Mesendoderm (in vitro differentiated cells): ENCODE data around the gene ARID1B.

Experiments
- DNase-seq: peaks from one replicate; pipeline ENCODE4 v3.0.0; 2013
- H2AK5ac ChIP-seq: 2 replicates; pipeline ENCODE4 v1.6.1; 2013; ENCODE audit warnings: low read length, inconsistent platforms
- H2BK120ac ChIP-seq: 2 replicates; pipeline ENCODE4 v1.6.1; 2013; ENCODE audit warnings: low read depth, mild to moderate bottlenecking, low read length, moderate library complexity, mixed read lengths
- H2BK15ac ChIP-seq: replicated peaks from 2 replicates; pipeline ENCODE4 v1.6.1; 2013; ENCODE audit warnings: low read depth, mild to moderate bottlenecking, moderate library complexity
- H2BK5ac ChIP-seq: 2 replicates; pipeline ENCODE4 v1.6.1; 2013; ENCODE audit warnings: low read length, inconsistent platforms
- H3K18ac ChIP-seq: 2 replicates; pipeline ENCODE4 v1.6.1; 2013; ENCODE audit warnings: mild to moderate bottlenecking, low read length, mixed read lengths
- H3K23ac ChIP-seq: one replicate; pipeline ENCODE4 v1.6.1; 2013; ENCODE audit warnings: low read length
- H3K27ac ChIP-seq: 2 replicates; pipeline ENCODE4 v1.5.1; 2013; ENCODE audit warnings: low read depth, mild to moderate bottlenecking, inconsistent platforms, low read length, moderate library complexity
- H3K27me3 ChIP-seq: 2 replicates; pipeline ENCODE4 v1.6.1; 2013; ENCODE audit warnings: low read length, control low read depth, mild to moderate bottlenecking, inconsistent platforms; ENCODE audit not compliant: insufficient read depth, poor library complexity
- H3K36me3 ChIP-seq: 2 replicates; pipeline ENCODE4 v1.6.1; 2013; ENCODE audit warnings: low read length, inconsistent platforms; ENCODE audit not compliant: control insufficient read depth, insufficient read depth
- H3K4ac ChIP-seq: one replicate; pipeline ENCODE4 v1.6.1; 2013; ENCODE audit warnings: low read depth, mild to moderate bottlenecking, low read length, moderate library complexity
- H3K4me1 ChIP-seq: 2 replicates; pipeline ENCODE4 v1.6.1; 2013; ENCODE audit warnings: low read depth, low read length, inconsistent platforms; ENCODE audit not compliant: control insufficient read depth
- H3K4me2 ChIP-seq: 2 replicates; pipeline ENCODE4 v1.6.1; 2013; ENCODE audit warnings: low read length
- H3K4me3 ChIP-seq: 2 replicates; pipeline ENCODE4 v1.5.1; 2013; ENCODE audit warnings: mild to moderate bottlenecking, low read length
- H3K56ac ChIP-seq: one replicate; pipeline ENCODE4 v1.6.1; 2013; ENCODE audit warnings: low read length
- H3K79me1 ChIP-seq: 2 replicates; pipeline ENCODE4 v1.6.1; 2013; ENCODE audit warnings: low read length, inconsistent platforms
- H3K79me2 ChIP-seq: 2 replicates; pipeline ENCODE4 v1.6.1; 2013; ENCODE audit warnings: mild to moderate bottlenecking, low read length; ENCODE audit not compliant: control insufficient read depth, insufficient read depth
- H3K9ac ChIP-seq: 2 replicates; pipeline ENCODE4 v1.6.1; 2013; ENCODE audit warnings: low read length, inconsistent platforms
- H4K5ac ChIP-seq: one replicate; pipeline ENCODE4 v1.6.1; 2013; ENCODE audit warnings: low read length
- H4K8ac ChIP-seq: one replicate; pipeline ENCODE4 v1.6.1; 2013; ENCODE audit warnings: low read depth, mild to moderate bottlenecking, control low read depth, low read length, moderate library complexity
- WGBS: extraction: QIAGEN DNeasy Blood & Tissue Kit; methylation state at CpG from one replicate; pipeline ENCODE4 v1.1.7; 2013; ENCODE audit warnings: low lambda C conversion rate, missing lambda C conversion rate; ENCODE audit not compliant: insufficient coverage; ENCODE audit errors: extremely low coverage; 5-methylcytosine and 5-hydroxymethylcytosine counted together

The ARID1B gene

DNA sequence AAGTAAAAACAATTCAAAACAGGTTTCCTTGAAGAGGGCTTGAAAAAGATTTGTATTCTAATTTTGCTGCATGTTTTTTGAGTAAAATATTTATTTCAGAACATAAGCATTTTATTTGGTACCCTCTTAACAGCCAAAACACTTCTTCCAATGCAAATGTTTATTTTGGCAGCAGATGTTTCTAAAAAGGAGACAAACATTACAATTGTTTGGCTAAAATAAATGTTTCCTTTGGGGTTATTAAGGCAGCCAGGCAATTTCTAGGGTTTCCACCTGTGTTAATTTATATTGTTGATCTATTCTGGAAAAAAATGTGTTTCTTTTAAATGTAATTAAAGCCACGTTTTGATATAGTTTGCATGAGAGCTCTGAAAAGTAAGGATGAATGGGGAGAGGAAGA, 56.6 kb downstream of the ARID1B start:
- no peak overlapping the region for H3K4me2 ChIP-seq
- no peaks in the 10 kb centered on the region for H3K27me3 ChIP-seq
- no peak overlapping the region for H3K9ac ChIP-seq
- no peak overlapping the region for H2BK120ac ChIP-seq
- no peak overlapping the region for H4K5ac ChIP-seq
- H2BK15ac ChIP-seq, result no peak overlapping the region
- no peak overlapping the region for H2BK5ac ChIP-seq
- WGBS, result no CpG with 5 or more reads among the region's 1 CpG
- H3K4me3 ChIP-seq, result no peak overlapping the region
- H3K79me1 ChIP-seq, result peaks cover 20% of the 10 kb centered on the region
- no peak overlapping the region for H3K4ac ChIP-seq
- H3K18ac ChIP-seq, result no peak overlapping the region
- no peak overlapping the region for H3K27ac ChIP-seq
- no peak overlapping the region for H2AK5ac ChIP-seq
- no peak for DNase-seq
- H3K56ac ChIP-seq, result no peak overlapping the region
- H3K79me2 ChIP-seq, result peaks cover 45% of the 10 kb centered on the region
- no peaks in the 10 kb centered on the region for H3K4me1 ChIP-seq
- no peaks in the 10 kb centered on the region for H3K36me3 ChIP-seq
- H3K23ac ChIP-seq, result no peak overlapping the region
- H4K8ac ChIP-seq, result no peak overlapping the region

DNA sequence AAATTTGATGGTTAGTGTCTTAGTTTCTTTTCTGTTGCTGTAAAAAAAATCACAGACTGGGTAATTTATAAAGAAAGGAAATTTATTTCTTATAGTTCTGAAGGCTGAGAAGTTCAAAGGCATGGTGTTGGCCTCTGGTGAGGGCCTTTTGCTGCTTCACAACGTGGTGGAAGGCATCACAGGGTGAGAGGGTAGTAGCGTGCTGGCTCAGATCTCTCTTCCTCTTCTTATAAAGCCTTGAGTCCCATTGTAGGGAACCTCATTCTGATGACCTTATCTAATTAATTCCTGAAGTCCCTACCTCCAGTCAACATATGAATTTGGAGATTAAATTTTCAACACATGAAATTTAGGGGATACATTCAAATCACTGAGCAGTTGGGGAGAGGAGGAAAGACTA, 62.0 kb downstream of the ARID1B start:
- Histone ChIP-seq H3K56ac (no peak overlapping the region), H3K4me1 (peaks cover 12% of the 10 kb centered on the region), H3K27ac (no peak overlapping the region), H3K4me3 (no peak overlapping the region), H2AK5ac (no peak overlapping the region), H2BK5ac (no peak overlapping the region), H4K8ac (no peak overlapping the region), H3K79me2 (peaks cover 59% of the 10 kb centered on the region), H4K5ac (no peak overlapping the region), H3K9ac (no peak overlapping the region), H3K36me3 (no peaks in the 10 kb centered on the region), H3K4ac (no peak overlapping the region), H2BK120ac (no peak overlapping the region), H3K4me2 (no peak overlapping the region), H3K79me1 (peaks cover 24% of the 10 kb centered on the region), H3K18ac (no peak overlapping the region), H2BK15ac (no peak overlapping the region), H3K23ac (no peak overlapping the region), H3K27me3 (no peaks in the 10 kb centered on the region)
- DNase-seq, result no peak
- WGBS, result no CpG with 5 or more reads among the region's 2 CpGs

DNA sequence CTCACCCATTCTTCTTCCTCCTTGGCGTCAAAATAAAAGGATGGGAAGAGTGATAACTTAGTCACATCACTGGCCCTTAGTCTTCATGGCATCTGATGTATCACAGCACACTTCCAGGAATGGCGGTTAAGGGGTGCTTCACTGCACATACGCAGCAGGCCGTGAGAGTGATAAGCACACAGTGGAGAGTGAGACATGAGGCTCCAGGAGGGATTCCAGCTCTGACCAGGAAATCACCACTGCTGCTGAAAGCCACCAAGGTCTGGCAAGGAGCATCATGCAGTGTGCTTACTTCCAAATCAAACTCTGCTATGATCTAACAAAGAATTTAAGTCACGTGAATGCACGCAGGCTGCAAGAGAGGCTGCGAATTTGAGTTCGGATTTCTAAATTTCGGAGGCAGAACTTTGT, 62.4 kb downstream of the ARID1B start:
- no CpG with 5 or more reads among the region's 9 CpGs for WGBS
- Histone ChIP-seq H3K79me2 (peaks cover 58% of the 10 kb centered on the region), H3K27ac (peak overlapping the region; percentile 6)

DNA sequence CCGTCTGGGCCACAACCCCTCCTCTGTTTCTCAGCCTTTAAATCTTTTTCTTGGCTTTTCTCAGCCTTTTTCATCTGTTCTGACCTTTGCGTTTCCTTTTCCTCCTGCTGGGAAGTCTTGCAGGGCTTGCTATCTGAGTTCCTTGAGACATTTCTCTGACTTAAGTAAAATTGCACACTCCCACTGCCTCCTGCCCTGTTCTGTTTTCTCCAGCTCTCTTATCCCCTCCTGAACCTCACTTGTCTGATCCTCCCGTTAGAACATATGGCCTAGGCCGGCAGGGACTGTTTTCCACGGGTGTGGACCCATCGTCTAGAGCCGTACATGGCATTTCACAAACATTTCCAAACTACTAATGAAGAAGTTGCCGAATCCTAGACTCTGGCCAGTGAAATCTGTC, 63.0 kb downstream of the ARID1B start:
- Histone ChIP-seq H2BK15ac (no peak overlapping the region), H3K79me1 (peaks cover 27% of the 10 kb centered on the region), H3K27me3 (no peaks in the 10 kb centered on the region), H2BK120ac (no peak overlapping the region), H4K5ac (no peak overlapping the region), H3K4me2 (no peak overlapping the region), H3K56ac (no peak overlapping the region), H3K4me1 (peaks cover 13% of the 10 kb centered on the region), H3K27ac (peak overlapping the region; percentile 34), H2AK5ac (no peak overlapping the region), H3K23ac (no peak overlapping the region), H3K4ac (no peak overlapping the region), H4K8ac (no peak overlapping the region), H2BK5ac (no peak overlapping the region), H3K36me3 (no peaks in the 10 kb centered on the region), H3K18ac (peak overlapping the region; percentile 16), H3K79me2 (peaks cover 61% of the 10 kb centered on the region), H3K4me3 (no peak overlapping the region), H3K9ac (no peak overlapping the region)
- DNase-seq, result no peak
- no CpG with 5 or more reads among the region's 8 CpGs for WGBS

More for the DNA sequence above, 62.4 kb downstream of the ARID1B start:
- Histone ChIP-seq H2AK5ac (no peak overlapping the region), H3K56ac (no peak overlapping the region), H3K18ac (no peak overlapping the region), H3K4me2 (no peak overlapping the region), H3K9ac (no peak overlapping the region), H3K4me1 (peaks cover 12% of the 10 kb centered on the region), H3K27me3 (no peaks in the 10 kb centered on the region), H3K4me3 (no peak overlapping the region), H4K5ac (no peak overlapping the region), H3K23ac (no peak overlapping the region), H4K8ac (no peak overlapping the region), H3K79me1 (peaks cover 24% of the 10 kb centered on the region), H2BK5ac (no peak overlapping the region), H3K36me3 (no peaks in the 10 kb centered on the region), H2BK120ac (no peak overlapping the region), H3K4ac (no peak overlapping the region), H2BK15ac (no peak overlapping the region)
- peak; percentile 50 for DNase-seq

DNA sequence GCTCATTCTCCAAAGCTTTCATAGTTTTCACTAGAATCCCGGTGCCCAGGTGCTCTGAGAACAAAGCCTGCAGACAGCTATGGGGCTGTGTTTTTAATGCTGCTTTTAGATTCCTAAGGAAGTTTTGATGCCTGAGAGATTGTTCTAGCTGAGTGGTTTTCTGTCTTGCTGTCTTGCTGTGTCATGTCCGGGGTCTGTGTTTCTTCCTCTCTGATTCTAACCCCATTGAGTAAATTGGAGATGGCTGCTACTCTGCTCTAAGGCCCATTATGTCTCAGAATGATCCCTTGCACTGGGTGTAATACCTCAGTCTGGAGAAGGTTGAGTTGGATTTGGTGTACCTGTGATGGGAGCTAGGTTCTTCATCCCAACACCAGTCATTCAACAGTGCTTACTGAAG, 63.4 kb downstream of the ARID1B start:
- Histone ChIP-seq H3K4me1 (peaks cover 14% of the 10 kb centered on the region), H3K4me3 (no peak overlapping the region), H3K79me2 (peaks cover 64% of the 10 kb centered on the region), H3K18ac (peak overlapping the region; percentile 16), H4K8ac (no peak overlapping the region), H3K4ac (no peak overlapping the region), H3K36me3 (no peaks in the 10 kb centered on the region), H2BK5ac (no peak overlapping the region), H3K9ac (no peak overlapping the region), H2AK5ac (no peak overlapping the region), H2BK15ac (no peak overlapping the region), H3K4me2 (no peak overlapping the region), H3K56ac (no peak overlapping the region), H3K23ac (no peak overlapping the region), H3K27ac (peak overlapping the region; percentile 34), H2BK120ac (no peak overlapping the region), H3K79me1 (peaks cover 29% of the 10 kb centered on the region), H4K5ac (no peak overlapping the region), H3K27me3 (no peaks in the 10 kb centered on the region)
- WGBS, result no CpG with 5 or more reads among the region's 2 CpGs
- no peak for DNase-seq

DNA sequence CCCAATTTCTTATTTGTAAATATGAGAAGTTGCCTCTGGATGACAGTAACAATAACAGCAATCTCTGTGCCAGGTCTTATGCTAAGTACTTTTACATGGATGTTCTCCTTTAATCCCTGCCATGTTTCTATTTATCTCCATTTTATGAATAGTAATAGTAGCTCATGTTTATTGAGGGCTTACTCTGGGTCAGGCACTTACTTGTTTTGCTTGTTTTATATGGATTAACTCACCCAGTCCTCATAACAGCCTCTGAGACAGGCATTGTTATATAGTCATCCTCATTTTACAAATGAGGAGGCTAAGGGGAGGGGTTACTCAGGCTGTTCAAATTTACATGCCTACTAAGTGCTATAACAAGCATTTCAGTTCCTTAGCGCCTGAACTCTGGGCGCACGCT, 64.3 kb downstream of the ARID1B start:
- Histone ChIP-seq H3K4me2 (no peak overlapping the region), H3K79me1 (peaks cover 26% of the 10 kb centered on the region), H2BK120ac (no peak overlapping the region), H4K8ac (no peak overlapping the region), H4K5ac (no peak overlapping the region), H3K4me1 (peaks cover 16% of the 10 kb centered on the region), H2BK15ac (no peak overlapping the region), H3K4me3 (no peak overlapping the region), H2BK5ac (no peak overlapping the region), H3K36me3 (no peaks in the 10 kb centered on the region), H3K27ac (no peak overlapping the region), H3K4ac (no peak overlapping the region), H3K23ac (no peak overlapping the region), H3K56ac (no peak overlapping the region), H2AK5ac (no peak overlapping the region), H3K27me3 (no peaks in the 10 kb centered on the region), H3K18ac (no peak overlapping the region), H3K79me2 (peaks cover 61% of the 10 kb centered on the region), H3K9ac (no peak overlapping the region)
- DNase-seq, result no peak
- no CpG with 5 or more reads among the region's 3 CpGs for WGBS
